Measurements from ENCODE around the gene LHFPL6.

DNA sequence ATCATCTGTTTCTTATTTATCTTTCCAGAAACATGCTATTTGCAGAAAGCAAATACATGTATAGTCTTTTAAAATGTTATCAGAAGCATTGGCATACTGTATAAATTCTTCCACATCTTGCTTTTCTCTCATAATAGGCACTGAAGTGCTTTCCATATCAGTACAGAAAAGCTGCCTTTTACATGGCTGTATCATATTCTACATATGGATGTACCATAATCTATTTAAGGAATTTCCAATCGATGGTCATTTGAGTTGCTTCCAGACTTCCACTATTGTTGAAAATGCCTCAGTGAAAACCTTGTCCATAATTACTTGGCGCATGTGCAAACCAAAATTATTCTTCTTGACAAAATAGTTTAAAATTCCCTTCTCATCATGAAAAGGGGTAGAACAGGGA, 272.5 kb downstream of the LHFPL6 start:
- TF ChIP-seq CTCF (IDR thresholded peaks at IDR 0.05) (no peak), POLR2A (IDR thresholded peaks at IDR 0.05) (no peak)

All from prostate gland (tissue), 2 donors.